ENCODE measurements around the gene SLC22A23. TPM values are rescaled to one million over a fixed set of nuclear protein-coding genes. Genes with fewer than 3 reads are reported as not detected.

The SLC22A23 gene
- total and polyA plus RNA-seq, 2 of the 4 experiments (the other 2 are of a cell fraction), result 0.72 to 1.6 TPM

- no peak overlapping the region for H2AFZ ChIP-seq (replicated peaks; ENCODE audit: low read length, poor library complexity)
- no peak overlapping the region for H2BK120ac ChIP-seq (ENCODE audit: low read depth, low read length)
- peaks cover 20% of the 10 kb centered on the region for H3K27me3 ChIP-seq (ENCODE audit: control insufficient read depth, insufficient read depth, low read length)
- H3K9me1 ChIP-seq (ENCODE audit: insufficient read depth, low read length), result no peaks in the 10 kb centered on the region
- no peak overlapping the region for H4K91ac ChIP-seq (ENCODE audit: insufficient read depth, low read depth, low read length)
- no peak overlapping the region for H3K4me2 ChIP-seq (ENCODE audit: low read depth, low read length)
- TF ChIP-seq CEBPB (IDR thresholded peaks at IDR 0.05; ENCODE audit: low read depth, low read length) (no peak), MXI1 (IDR thresholded peaks at IDR 0.05; ENCODE audit: borderline replicate concordance, low read depth, low read length) (no peak), NFE2L2 (IDR thresholded peaks at IDR 0.05; ENCODE audit: low read depth, low read length) (no peak), RAD21 (IDR thresholded peaks at IDR 0.05; ENCODE audit: low read length) (no peak), MAFK (IDR thresholded peaks at IDR 0.05; ENCODE audit: low read depth, low read length) (no peak), MAZ (IDR thresholded peaks at IDR 0.05; ENCODE audit: borderline replicate concordance, low read depth, low read length) (no peak), CHD1 (IDR thresholded peaks at IDR 0.05; ENCODE audit: low read depth, low read length) (no peak)
- TF ChIP-seq, protein P1, sequence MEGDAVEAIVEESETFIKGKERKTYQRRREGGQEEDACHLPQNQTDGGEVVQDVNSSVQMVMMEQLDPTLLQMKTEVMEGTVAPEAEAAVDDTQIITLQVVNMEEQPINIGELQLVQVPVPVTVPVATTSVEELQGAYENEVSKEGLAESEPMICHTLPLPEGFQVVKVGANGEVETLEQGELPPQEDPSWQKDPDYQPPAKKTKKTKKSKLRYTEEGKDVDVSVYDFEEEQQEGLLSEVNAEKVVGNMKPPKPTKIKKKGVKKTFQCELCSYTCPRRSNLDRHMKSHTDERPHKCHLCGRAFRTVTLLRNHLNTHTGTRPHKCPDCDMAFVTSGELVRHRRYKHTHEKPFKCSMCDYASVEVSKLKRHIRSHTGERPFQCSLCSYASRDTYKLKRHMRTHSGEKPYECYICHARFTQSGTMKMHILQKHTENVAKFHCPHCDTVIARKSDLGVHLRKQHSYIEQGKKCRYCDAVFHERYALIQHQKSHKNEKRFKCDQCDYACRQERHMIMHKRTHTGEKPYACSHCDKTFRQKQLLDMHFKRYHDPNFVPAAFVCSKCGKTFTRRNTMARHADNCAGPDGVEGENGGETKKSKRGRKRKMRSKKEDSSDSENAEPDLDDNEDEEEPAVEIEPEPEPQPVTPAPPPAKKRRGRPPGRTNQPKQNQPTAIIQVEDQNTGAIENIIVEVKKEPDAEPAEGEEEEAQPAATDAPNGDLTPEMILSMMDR (conservative IDR thresholded peaks at IDR 0.05; ENCODE audit: low read depth, low read length), result no peak
- TF ChIP-seq, protein P2, sequence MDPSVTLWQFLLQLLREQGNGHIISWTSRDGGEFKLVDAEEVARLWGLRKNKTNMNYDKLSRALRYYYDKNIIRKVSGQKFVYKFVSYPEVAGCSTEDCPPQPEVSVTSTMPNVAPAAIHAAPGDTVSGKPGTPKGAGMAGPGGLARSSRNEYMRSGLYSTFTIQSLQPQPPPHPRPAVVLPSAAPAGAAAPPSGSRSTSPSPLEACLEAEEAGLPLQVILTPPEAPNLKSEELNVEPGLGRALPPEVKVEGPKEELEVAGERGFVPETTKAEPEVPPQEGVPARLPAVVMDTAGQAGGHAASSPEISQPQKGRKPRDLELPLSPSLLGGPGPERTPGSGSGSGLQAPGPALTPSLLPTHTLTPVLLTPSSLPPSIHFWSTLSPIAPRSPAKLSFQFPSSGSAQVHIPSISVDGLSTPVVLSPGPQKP (IDR thresholded peaks at IDR 0.05; ENCODE audit: borderline replicate concordance, low read depth, low read length), result no peak
- TF ChIP-seq, protein P3, sequence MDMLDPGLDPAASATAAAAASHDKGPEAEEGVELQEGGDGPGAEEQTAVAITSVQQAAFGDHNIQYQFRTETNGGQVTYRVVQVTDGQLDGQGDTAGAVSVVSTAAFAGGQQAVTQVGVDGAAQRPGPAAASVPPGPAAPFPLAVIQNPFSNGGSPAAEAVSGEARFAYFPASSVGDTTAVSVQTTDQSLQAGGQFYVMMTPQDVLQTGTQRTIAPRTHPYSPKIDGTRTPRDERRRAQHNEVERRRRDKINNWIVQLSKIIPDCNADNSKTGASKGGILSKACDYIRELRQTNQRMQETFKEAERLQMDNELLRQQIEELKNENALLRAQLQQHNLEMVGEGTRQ (IDR thresholded peaks at IDR 0.05; ENCODE audit: low read depth, low read length), result no peak
- H3K56ac ChIP-seq (ENCODE audit: extremely low read depth, insufficient read depth, low read length), result no peak overlapping the region
- no TSS peak for BruUV-seq (replicated peaks)
- no peak overlapping the region for H4K8ac ChIP-seq (ENCODE audit: low read depth in 2 of 2, low read length in 2 of 2)
- H2BK5ac ChIP-seq (ENCODE audit: low read depth, low read length, poor library complexity, severe bottlenecking), result no peak overlapping the region
- ATAC-seq (ENCODE audit: low read depth), result no peak
- H3K4ac ChIP-seq (ENCODE audit: low read depth, low read length), result no peak overlapping the region
- H3K18ac ChIP-seq (ENCODE audit: low read depth, low read length), result no peak overlapping the region
- in situ Hi-C loops (cut with MboI; ENCODE audit: low sequenced_read_pairs), result no loop called here
- H4K20me1 ChIP-seq (ENCODE audit: insufficient read depth, low read length), result no peaks in the 10 kb centered on the region
- CTCF ChIA-PET, result no interaction called here
- no peak for DNase-seq
- H3K4me1 ChIP-seq (ENCODE audit: control insufficient read depth, insufficient read depth, low read length), result peaks cover 10% of the 10 kb centered on the region
- no peaks in the 10 kb centered on the region for H3K9me3 ChIP-seq (ENCODE audit: control insufficient read depth, insufficient read depth, low read length)
- H2BK20ac ChIP-seq (ENCODE audit: low read depth, low read length), result no peak overlapping the region
- H2AK9ac ChIP-seq (replicated peaks; ENCODE audit: low read depth, low read length, poor library complexity), result no peak overlapping the region
- no peak overlapping the region for H4K5ac ChIP-seq (ENCODE audit: low read depth, low read length)
- POLR2A ChIA-PET (ENCODE audit: unreplicated experiment), result no interaction called here
- intact Hi-C loops (cut with micrococcal nuclease), result no loop called here
- H3K23ac ChIP-seq (ENCODE audit: low read depth, low read length), result no peak overlapping the region
- 95% methylated on average over 4 of the region's 6 CpGs; no CpG with 5 or more reads in 1 of the 2 experiments for WGBS, 2 experiments (ENCODE audit: extremely low coverage in 2 of 2, insufficient read length in 1 of 2)
- H3K27ac ChIP-seq (ENCODE audit: insufficient read depth, low read length), result no peak overlapping the region
- no peak overlapping the region for H3K9ac ChIP-seq (ENCODE audit: low read depth, low read length)
- no peaks in the 10 kb centered on the region for H3K79me1 ChIP-seq (ENCODE audit: low read depth in 1 of 2, low read length in 2 of 2)
- no peak overlapping the region for H2BK15ac ChIP-seq (ENCODE audit: low read depth, low read length)
- H3K4me3 ChIP-seq (ENCODE audit: insufficient read depth, low read depth, low read length), result no peak overlapping the region
- H3K14ac ChIP-seq (replicated peaks; ENCODE audit: low read depth, low read length), result no peak overlapping the region
- dilution Hi-C loops (cut with HindIII; ENCODE audit: low sequenced_read_pairs, unreplicated experiment), result no loop called here
- no peak overlapping the region for H2AK5ac ChIP-seq (ENCODE audit: low read depth, low read length)
- H3K36me3 ChIP-seq (ENCODE audit: control insufficient read depth, insufficient read depth, low read length), result no peaks in the 10 kb centered on the region
Measured at GRCh38 chr6:3335169-3335568, 121.7 kb downstream of the SLC22A23 start.
